HG02759 (cell line): ENCODE results near the gene CSF3.
"Not testable (repeated sequence)": the region's sequence is repeated elsewhere in the genome, so short reads cannot be mapped to it uniquely, and the experiment has no call there.

Source experiments
- ATAC-seq: cut with Tn5 transposase; IDR thresholded peaks from one replicate; pipeline ENCODE4 v1.9.1; 2021; ENCODE audit warnings: mild to moderate bottlenecking, moderate library complexity; ENCODE audit not compliant: unreplicated experiment

CSF3 gene

DNA sequence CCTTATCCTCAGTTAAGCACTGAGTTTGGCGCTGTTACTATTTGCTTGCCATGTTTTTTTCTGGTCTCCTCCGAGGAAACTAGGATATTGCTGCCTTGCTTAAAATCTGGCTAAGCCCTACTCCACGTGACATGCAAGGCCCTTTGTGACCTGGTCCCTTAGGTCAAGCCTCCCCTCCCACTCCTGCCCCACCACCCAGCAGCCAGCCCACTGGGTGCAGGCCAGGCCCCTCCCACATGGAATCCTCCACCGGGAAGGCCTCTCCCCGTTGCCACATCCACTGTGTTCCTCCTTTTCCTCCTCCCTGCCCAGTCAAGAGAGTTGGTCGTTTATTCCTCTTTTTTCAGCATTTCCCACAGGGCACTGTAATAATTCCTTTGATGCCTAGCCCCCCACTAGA lies 18.4 kb upstream of the CSF3 start:
- no peak for ATAC-seq

GRCh38 chr17:39997543-39997942 lies 17.7 kb upstream of the CSF3 start:
- ATAC-seq = no peak

DNA sequence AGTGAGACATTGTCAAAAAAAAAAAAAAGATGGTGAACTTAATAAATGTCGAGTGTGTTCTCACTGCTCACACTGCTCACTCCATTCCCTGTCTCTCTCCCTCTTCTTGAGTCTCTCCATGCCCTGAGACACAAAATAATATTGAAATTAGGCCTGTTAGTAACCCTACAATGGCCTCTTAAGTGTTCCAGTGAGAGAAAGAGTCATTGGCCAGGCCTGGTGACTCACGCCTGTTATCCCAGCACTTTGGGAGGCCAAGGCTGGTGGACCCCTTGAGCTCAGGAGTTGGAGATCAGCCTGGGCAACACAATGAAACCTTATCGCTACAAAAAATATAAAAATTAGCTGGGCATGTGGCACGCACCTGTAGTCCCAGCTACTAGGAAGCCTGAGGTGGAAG lies 16.2 kb upstream of the CSF3 start:
- ATAC-seq = no peak

GRCh38 chr17:40000161-40000560 lies 15.1 kb upstream of the CSF3 start:
- no peak for ATAC-seq

GRCh38 chr17:40001335-40001734 lies 13.9 kb upstream of the CSF3 start:
- not testable (repeated sequence) for ATAC-seq

DNA sequence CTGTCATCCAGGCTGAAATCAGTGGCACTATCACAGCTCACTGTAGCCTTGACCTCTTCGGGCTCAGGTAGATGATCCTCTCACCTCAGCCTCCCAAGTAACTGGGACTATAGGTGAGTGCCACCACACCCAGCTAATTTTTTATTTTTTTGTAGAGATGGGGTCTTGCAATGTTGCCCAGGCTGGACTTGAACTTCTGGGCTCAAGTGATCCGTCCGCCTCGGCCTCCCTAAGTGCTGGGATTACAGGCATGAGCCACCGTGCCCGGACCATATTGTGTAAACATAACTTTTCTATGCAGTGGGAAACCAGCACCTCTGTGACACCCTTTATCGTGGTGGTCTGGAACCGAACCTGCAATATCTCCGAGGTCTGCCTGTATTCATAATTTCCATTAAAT lies 11.2 kb upstream of the CSF3 start:
- no peak for ATAC-seq

- no peak for ATAC-seq
Observed at GRCh38 chr17:40004712-40005111, 10.5 kb upstream of the CSF3 start.

DNA sequence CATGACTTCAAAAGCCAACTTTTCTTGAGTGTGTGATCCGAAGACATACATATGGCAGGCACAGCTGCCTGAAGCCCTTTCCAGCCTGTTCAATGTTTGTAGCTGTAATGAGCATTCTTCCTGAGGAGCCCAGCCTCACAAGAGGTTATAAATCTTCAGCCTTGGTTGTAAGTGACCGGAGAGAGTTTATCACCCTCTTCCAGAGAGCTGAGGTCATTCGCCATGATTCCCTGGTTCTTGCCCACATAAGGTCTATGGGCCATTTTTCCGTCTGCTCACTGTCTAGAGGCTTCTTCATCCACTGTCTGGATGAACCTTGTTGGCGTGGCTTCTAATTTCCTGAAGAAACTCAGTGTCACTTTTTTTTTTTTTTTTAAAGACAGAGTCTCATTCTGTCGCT lies 9.7 kb upstream of the CSF3 start:
- ATAC-seq = no peak

GRCh38 chr17:40010946-40011500 lies 4.2 kb upstream of the CSF3 start:
- ATAC-seq = not testable (repeated sequence)

DNA sequence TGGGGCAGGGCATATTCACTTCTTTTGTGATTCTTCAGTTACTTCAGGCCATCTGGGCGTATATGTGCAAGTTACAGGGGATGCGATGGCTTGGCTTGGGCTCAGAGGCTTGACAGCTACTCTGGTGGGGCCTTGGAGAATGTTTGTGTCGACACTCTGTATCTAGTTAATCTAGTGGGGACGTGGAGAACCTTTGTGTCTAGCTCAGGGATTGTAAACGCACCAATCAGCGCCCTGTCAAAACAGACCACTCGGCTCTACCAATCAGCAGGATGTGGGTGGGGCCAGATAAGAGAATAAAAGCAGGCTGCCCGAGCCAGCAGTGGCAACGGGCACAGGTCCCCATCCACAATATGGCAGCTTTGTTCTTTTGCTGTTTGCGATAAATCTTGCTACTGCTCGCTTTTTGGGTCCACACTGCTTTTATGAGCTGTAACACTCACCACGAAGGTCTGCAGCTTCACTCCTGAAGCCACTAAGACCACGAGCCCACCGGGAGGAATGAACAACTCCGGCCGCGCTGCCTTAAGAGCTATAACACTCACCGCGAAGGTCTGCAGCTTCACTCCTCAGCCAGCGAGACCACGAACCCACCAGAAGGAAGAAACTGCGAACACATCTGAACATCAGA lies 3.1 kb upstream of the CSF3 start:
- ATAC-seq = not testable (repeated sequence)

DNA sequence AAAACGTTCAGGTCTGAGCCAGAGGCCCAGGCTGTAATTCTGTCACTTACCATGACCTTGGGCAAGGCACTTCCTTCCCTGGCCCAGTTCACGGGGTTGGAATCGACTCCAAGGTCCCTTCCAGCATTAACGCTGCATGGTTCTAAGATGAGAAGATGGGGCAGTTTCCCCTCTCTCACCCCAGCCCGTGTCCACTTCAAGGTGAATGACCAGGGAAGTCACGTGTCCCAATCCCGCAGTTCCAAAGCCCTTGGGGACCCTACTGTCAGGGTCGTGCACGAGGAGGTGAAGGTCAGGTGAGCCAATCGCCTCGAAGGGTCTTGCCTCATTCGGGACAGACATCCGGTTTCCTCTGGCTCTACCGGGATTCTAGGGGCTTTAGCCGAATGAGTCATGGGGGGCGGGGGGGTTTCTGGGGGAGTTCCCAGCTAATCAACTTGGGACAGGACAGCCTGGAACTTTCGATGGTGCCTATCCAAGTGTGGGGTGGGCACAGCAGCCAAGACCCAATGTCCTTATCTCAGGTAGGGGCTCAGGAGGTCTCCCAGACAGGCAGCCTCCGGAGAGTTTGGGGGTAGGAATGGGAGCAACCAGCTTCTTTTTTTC lies 762 bp upstream of the CSF3 start:
- ATAC-seq = no peak

GRCh38 chr17:40015998-40016985 lies 1.1 kb downstream of the CSF3 start:
- no peak for ATAC-seq

- ATAC-seq = no peak
Observed at GRCh38 chr17:40017422-40018080, 2.3 kb downstream of the CSF3 start.

DNA sequence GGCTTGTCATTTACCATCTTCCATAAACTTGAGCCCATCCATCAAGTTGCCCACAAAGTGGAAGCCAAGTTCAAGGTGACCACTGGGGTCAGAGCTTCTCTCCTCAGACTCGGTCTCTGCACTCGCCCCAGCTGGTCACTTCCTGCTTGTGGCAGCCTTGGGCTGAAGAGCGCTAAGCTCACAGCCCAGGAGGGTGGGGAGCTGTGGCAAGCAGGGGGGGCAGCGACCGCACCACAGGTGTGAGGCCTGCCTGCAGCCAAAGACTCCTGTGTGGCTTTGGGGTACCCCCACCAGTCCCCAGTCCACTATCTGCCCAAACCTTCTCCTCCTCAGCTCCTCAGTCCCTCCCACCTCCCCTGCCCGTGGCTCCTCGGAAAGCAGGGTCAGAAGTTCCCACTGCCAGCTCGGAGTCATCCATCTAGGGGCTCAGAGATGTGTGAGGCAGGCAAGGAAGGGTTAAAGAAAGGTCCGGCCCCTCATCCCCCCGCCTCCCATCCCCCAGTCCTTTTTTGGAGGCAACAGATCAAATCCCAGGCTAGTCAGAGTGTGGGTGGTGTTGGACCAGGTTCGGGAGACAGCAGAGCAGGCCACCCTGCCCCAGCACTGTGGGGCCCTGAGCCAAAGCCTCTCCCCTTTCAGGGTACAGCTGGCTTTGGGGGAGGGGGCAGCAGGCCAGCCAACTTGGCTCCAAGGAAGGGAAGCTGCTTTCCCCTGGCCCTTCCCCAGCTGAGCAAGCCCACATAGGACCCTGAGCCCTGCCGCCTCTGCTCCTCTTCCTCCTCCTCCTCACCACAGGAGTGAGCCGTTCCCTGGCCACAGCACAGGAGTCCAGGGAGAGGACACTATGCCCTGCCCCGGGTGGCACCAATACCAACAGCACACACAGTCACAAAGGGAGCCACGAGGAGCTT lies 3.2 kb downstream of the CSF3 start:
- ATAC-seq = no peak

- ATAC-seq = no peak
Observed at GRCh38 chr17:40019140-40019991, 4.1 kb downstream of the CSF3 start.

- no peak for ATAC-seq
Observed at GRCh38 chr17:40020146-40020545, 4.9 kb downstream of the CSF3 start.

- no peak for ATAC-seq
Observed at GRCh38 chr17:40021451-40021971, 6.3 kb downstream of the CSF3 start.

- no peak for ATAC-seq
Observed at GRCh38 chr17:40022497-40022896, 7.3 kb downstream of the CSF3 start.
